Erythroblast (primary cell): ENCODE measurements around the gene DCHS1.

ENCODE experiments used
- DNase-seq, 2 experiments: peaks; one replicate each; lab custom pipeline; 2025; lab: John Stamatoyannopoulos, UW
- GATA1 ChIP-seq: IDR thresholded peaks from 2 replicates; pipeline ENCODE4 v1.6.1; 2011; ENCODE audit warnings: low read depth, mild to moderate bottlenecking, control low read depth, low read length, moderate library complexity
- POLR2A ChIP-seq: IDR thresholded peaks from 2 replicates; pipeline ENCODE4 v1.6.1; 2011; ENCODE audit warnings: mild to moderate bottlenecking, low read length

Gene DCHS1

GRCh38 chr11:6681949-6682348 is 26.3 kb upstream of the DCHS1 start:
- peak in 1 of 2 experiments; percentile 29 for DNase-seq
- TF ChIP-seq GATA1 (no peak), POLR2A (no peak)

- DNase-seq: no peak
- no peak for TF ChIP-seq GATA1
- TF ChIP-seq POLR2A: no peak
Observed at GRCh38 chr11:6681505-6681904, 25.9 kb upstream of the DCHS1 start.

DNA sequence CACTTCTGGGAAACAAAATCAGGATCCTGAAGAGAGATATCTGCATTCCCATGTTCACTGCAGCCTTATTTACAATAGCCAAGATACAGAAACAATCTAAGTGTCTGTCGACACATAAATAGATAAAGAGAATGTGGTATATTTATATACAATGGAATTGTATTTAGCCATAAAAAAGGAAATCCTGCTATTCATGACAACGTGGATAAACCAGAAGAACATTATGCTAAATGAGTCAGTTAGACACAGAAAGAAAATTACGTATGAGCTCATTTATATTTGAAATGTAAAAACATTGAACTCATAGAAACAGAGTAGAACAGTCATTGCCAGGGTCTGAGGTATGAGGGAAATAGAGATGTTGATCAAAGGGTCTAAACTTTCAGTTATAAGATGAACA is 21.4 kb upstream of the DCHS1 start:
- TF ChIP-seq POLR2A (no peak), GATA1 (no peak)
- no peak for DNase-seq

DNA sequence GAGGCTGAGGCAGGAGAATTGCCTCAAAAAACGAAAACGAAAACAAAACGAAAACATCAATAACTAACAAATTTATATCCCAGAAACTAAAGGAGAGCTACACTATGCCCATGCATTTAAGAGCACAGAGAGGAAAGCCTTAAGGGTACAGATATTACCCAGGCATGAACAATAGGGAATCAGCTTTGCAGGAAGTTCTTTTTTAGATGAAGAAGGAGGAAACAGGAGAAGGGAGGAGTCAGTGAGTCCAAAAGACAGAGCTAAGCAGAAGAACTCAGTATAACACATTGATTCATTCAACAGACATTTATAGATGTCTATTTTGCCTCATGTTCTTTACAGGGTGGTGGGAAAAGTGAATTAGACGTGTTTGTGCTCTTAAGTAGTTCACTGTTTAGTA is 19.3 kb upstream of the DCHS1 start:
- no peak for DNase-seq
- TF ChIP-seq POLR2A (no peak), GATA1 (no peak)

DNA sequence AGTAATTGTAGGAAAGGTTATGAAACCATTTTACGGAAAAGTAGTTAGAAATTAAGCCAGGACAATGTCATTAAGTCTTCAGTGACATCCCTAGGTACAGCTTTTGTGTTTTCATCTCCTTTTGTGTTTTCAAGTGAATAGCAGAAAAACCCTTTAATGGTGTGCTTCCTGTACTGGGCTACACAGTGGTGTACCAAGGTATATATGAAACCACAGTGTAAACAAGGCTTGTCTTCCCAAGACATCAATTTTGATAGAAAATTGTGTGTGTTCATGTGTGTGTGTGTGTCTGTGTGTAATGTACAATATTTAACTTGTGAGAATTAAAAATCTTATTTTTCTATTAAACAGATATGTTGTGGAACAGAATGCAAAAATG is 18.6 kb upstream of the DCHS1 start:
- no peak for DNase-seq
- no peak for TF ChIP-seq POLR2A
- no peak for TF ChIP-seq GATA1

DNA sequence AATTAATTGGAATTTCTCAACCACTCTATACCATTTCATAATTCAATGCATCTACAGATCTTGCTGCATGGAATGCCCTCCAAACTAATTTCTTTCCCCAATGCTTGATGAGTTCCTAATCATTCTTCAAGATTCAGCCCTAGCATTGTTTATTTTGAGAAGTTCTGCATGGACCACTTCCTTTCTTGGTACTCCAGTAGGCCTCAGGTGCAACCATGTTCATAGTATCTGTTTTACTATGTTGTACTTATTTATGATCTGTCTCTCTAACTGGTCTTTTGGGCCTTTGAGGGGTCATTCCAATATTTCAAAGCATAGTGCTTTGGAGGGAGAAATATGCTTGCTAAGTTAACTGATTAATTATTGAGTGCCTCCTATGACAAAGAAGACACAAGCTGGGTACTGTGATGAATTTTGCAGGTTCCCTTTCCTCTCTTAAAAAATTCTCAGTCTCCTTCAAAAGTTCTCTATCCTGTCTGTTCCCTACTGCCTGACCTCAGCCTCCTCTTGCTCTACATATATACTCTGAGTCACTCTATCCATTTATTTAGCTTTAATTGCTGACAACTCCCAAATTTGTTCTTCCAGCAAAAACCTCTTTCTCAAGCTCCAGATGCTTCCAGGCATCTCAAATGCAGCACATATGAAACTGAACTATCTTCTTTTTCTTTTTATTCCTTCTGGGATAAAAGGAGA is 18.1 kb upstream of the DCHS1 start:
- no peak for TF ChIP-seq GATA1
- no peak for TF ChIP-seq POLR2A
- DNase-seq: no peak

DNA sequence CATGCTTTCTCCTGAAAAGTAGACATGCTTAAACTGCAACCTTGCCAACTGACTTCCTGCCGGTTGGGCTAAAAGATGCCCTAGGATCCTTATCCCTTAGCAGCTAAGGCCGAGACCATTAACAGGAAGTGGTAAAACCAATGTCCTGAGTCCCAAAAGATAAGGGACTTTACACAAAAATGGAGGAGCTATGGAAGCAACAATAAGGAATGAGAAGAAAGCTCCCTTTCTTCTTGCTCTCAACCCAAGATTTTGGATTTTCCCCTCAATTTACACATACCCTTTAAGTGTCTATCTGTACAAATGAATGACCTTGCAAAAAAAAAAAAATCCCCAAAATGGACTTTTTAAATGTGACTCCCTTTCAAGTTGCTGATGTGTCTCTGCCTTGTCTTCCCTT is 16.4 kb upstream of the DCHS1 start:
- no peak for TF ChIP-seq POLR2A
- no peak for TF ChIP-seq GATA1
- no peak for DNase-seq

- TF ChIP-seq POLR2A (no peak), GATA1 (no peak)
- DNase-seq: no peak
Observed at GRCh38 chr11:6670202-6670830, 14.7 kb upstream of the DCHS1 start.

DNA sequence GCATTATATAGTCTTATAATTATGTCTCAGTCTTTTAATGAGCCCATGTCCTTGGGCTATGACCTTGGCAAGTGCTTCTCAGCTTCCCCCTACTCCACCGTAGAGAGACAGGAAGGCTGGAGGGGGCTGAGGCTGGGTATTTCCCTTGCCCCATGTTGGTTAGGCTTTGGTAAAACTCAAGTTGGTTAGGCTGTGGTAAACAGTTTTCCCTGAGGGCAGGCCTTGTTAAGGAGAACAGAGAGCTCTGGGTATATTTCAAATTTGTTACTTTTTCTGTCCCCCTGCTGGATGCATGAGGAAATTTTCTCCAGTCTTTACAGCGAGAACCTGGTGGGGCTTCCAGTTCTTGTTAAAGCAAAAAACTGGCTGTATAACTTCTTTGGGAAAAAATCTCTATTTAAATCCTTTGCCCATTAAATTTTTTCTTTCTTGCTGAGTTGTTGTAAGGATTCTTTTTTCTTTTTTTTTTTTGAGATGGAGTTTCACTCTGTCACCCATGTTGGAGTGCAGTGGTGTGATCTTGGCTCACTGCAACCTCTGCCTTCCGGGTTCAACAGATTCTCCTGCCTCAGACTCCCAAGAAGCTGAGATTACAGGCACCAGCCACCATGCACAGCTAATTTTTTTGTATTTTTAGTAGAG is 12.2 kb upstream of the DCHS1 start:
- DNase-seq: peak; percentile 39 to 57
- TF ChIP-seq POLR2A: no peak
- no peak for TF ChIP-seq GATA1

DNA sequence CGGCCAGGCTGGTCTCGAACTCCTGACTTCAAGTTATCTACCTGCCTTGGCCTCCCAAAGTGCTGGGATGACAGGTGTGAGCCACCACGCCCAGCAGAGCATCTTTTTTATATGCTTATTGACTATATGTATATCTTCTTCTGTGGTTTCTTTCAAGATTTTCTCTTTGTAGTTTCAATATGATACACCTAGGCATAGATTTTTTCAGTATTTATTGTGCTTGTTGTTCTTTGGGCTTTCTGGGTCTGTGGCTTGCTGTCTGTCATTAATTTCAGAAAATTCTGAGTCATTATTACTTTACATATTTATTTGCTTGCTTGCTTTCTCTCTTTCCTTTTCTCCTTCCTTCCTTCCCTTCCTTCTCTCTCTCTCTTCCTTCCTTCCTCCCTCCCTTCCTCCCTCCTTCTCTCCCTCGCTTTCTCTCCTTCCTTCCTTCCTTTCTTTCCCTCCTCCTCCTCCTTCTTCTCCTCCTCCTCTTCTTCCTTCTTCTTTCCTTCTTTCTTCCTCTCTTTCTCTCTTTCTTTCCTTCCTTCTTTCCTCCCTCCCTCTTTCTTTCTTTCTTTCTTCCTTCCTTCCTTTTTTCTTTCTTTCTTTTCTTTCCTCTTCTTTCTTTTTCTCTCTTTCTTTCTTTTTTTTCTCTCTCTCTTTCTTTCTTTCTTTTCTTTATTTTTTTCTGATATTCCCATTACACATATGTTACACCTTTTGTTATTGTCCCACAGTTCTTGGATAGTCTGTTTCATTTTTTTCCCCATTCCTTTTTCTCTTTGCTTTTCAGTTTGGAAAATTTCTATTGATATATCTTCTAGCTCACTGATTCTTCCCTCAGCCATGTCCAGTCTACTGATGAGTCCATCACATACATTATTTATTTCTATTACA is 10.9 kb upstream of the DCHS1 start:
- no peak for DNase-seq
- TF ChIP-seq POLR2A (no peak), GATA1 (no peak)

- TF ChIP-seq GATA1: no peak
- no peak for TF ChIP-seq POLR2A
- DNase-seq: no peak
Observed at GRCh38 chr11:6664551-6664950, 8.9 kb upstream of the DCHS1 start.

DNA sequence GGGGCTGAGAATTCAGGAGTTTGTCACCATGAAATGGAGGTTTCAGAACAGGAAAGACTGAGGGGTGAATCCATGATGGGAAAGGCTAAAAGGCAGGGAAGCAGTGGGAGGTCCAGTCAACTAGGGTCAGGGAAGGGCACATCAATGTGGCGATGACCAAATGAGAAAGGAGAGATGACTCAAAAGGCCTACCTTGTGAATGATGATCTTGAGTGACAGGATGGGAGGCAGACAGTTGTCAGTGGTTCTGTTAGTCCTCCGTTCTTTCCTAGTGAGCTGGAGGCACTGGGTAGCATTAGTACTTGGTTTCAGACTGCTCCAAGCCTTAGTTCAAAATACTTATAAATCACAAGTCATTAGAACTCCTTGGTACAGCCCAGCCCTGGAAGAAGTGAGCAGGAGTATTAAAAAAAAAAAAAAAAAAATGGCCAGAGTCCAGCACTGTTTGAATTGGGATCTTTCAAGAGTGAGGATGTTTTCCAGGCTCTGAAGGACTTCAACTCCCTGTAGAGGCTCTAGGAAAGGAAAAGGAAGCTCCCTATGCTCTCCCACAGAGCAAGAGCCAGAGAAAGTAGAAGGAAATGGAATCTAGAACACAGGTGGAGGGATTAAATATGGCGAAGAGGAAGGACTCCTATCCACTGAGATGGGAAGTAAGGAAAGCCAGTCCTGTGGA is 8.3 kb upstream of the DCHS1 start:
- no peak for DNase-seq
- no peak for TF ChIP-seq POLR2A
- TF ChIP-seq GATA1: no peak

DNA sequence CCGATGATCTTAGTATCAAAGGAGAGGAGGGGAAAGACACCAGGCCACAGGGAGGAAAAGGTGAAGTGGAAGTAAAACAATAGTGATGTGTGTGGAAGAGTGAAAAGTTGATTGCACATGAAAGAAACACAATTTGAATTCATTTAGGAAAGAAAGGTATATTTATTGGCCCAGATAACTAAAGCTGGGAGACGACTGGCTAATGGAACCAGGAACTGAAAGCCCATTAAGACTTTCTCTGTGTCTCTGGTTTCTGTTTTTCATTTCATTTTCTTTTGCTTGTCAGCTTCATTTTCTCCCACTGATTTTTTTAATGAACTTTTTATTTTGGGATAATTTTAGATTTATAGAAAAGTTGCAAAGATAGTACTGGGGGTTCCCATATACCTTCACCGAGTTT is 5.1 kb upstream of the DCHS1 start:
- DNase-seq: no peak
- TF ChIP-seq GATA1: no peak
- TF ChIP-seq POLR2A: no peak
